Neural cell (in vitro differentiated cells): ENCODE data around the gene DDOST. TPM values are rescaled to one million over a fixed set of nuclear protein-coding genes. Genes with fewer than 3 reads are reported as not detected.

Experiments
- H2AFZ ChIP-seq: fragments of 200-600, 300-800 bp; sonication (generic), shearing (Covaris generic); 2 replicates; pipeline ENCODE4 v1.6.0; 2014; ENCODE audit warnings: low read depth, mild to moderate bottlenecking, antibody characterized with exemption, low read length, moderate library complexity
- H3F3A ChIP-seq: fragments of 200-600 bp; shearing (Covaris generic); 2 replicates; pipeline ENCODE4 v1.6.1; 2016; ENCODE audit warnings: mild to moderate bottlenecking, moderate library complexity, mixed read lengths, antibody characterized with exemption, low read length; ENCODE audit not compliant: insufficient read depth, poor library complexity, severe bottlenecking
- H3K27ac ChIP-seq: fragments of 200-600, 300-800 bp; sonication (generic), shearing (Covaris generic); 2 replicates; pipeline ENCODE4 v1.5.1; 2014; ENCODE audit warnings: mild to moderate bottlenecking, low read length, moderate library complexity
- H3K27me3 ChIP-seq: fragments of 300-800, 200-600 bp; sonication (generic), shearing (Covaris generic); 2 replicates; pipeline ENCODE4 v1.6.0; 2014; ENCODE audit warnings: mild to moderate bottlenecking, low read depth, low read length, moderate library complexity; ENCODE audit not compliant: insufficient read depth
- H3K36me3 ChIP-seq: fragments of 300-800, 200-600 bp; sonication (generic), shearing (Covaris generic); 2 replicates; pipeline ENCODE4 v1.5.1; 2014; ENCODE audit warnings: mild to moderate bottlenecking, antibody characterized with exemption, low read length, moderate library complexity; ENCODE audit not compliant: insufficient read depth
- H3K4me2 ChIP-seq: fragments of 300-800, 200-600 bp; sonication (generic), shearing (Covaris generic); 2 replicates; pipeline ENCODE4 v1.6.0; 2014; ENCODE audit warnings: mild to moderate bottlenecking, low read length
- H3K4me3 ChIP-seq: fragments of 300-800, 200-600 bp; sonication (generic), shearing (Covaris generic); 2 replicates; pipeline ENCODE4 v1.5.1; 2014; ENCODE audit warnings: mild to moderate bottlenecking, low read length, moderate library complexity
- H3K79me2 ChIP-seq: fragments of 200-600 bp; shearing (Covaris generic); replicated peaks from 2 replicates; pipeline ENCODE4 v1.6.0; 2014; ENCODE audit warnings: mild to moderate bottlenecking, low read length, moderate library complexity; ENCODE audit not compliant: insufficient read depth
- H3K9ac ChIP-seq: fragments of 300-800, 200-600 bp; sonication (generic), shearing (Covaris generic); 2 replicates; pipeline ENCODE4 v1.6.1; 2016; ENCODE audit warnings: mild to moderate bottlenecking, low read length, mixed read lengths
- H3K9me2 ChIP-seq: fragments of 200-600 bp; shearing (Covaris generic); 2 replicates; pipeline ENCODE4 v1.6.1; 2016; ENCODE audit warnings: mild to moderate bottlenecking, low read length, mixed read lengths; ENCODE audit not compliant: insufficient read depth
- H3K9me3 ChIP-seq: fragments of 200-600, 300-800 bp; sonication (generic), shearing (Covaris generic); 2 replicates; pipeline ENCODE4 v1.6.1; 2016; ENCODE audit warnings: mild to moderate bottlenecking, mixed run types, low read length, moderate library complexity, mixed read lengths
- H4K20me1 ChIP-seq: fragments of 200-600 bp; shearing (Covaris generic); 2 replicates; pipeline ENCODE4 v1.6.1; 2016; ENCODE audit warnings: mild to moderate bottlenecking, mixed run types; ENCODE audit not compliant: insufficient read depth
- EP300 ChIP-seq: fragments of 450-650 bp; conservative IDR thresholded peaks from 2 replicates; pipeline ENCODE4 v1.6.1; 2014; ENCODE audit warnings: antibody characterized with exemption, mild to moderate bottlenecking, moderate library complexity; ENCODE audit not compliant: poor library complexity, severe bottlenecking
- EZH2 ChIP-seq: fragments of 200-600, 300-800 bp; shearing (Covaris generic), sonication (generic); IDR thresholded peaks from 2 replicates; pipeline ENCODE4 v1.6.1; 2014; ENCODE audit warnings: antibody characterized with exemption, low read length, borderline replicate concordance, mild to moderate bottlenecking; ENCODE audit not compliant: insufficient read depth, poor library complexity, severe bottlenecking
- MXI1 ChIP-seq: fragments of 450-650 bp; conservative IDR thresholded peaks from 2 replicates; pipeline ENCODE4 v1.6.1; 2014; ENCODE audit warnings: antibody characterized with exemption, mild to moderate bottlenecking; ENCODE audit not compliant: poor library complexity, severe bottlenecking
- POLR2AphosphoS5 ChIP-seq: IDR thresholded peaks from 2 replicates; pipeline ENCODE4 v1.6.1; 2012
- RAD21 ChIP-seq: fragments of 450-650 bp; conservative IDR thresholded peaks from 2 replicates; pipeline ENCODE4 v1.6.1; 2014; ENCODE audit warnings: antibody characterized with exemption, mild to moderate bottlenecking, moderate library complexity
- REST ChIP-seq: IDR thresholded peaks from 2 replicates; pipeline ENCODE4 v1.6.1; 2012; ENCODE audit warnings: borderline replicate concordance
- SMC3 ChIP-seq: fragments of 450-650 bp; conservative IDR thresholded peaks from 2 replicates; pipeline ENCODE4 v1.6.1; 2014; ENCODE audit warnings: antibody characterized with exemption, mild to moderate bottlenecking, moderate library complexity; ENCODE audit not compliant: poor library complexity
- TAF1 ChIP-seq: IDR thresholded peaks from 2 replicates; pipeline ENCODE4 v1.6.1; 2012; ENCODE audit warnings: low read depth
- polyA plus RNA-seq: library from polyadenylated mRNA; depleted of rRNA; stranded (reverse); fragments of >200 nt; gene quantifications from 2 replicates; pipeline ENCODE4 v1.2.3, GENCODE V29; 2014
- TF ChIP-seq, protein P1 (sequence below): fragments of 450-650 bp; IDR thresholded peaks from 2 replicates; pipeline ENCODE4 v1.5.1; 2014; ENCODE audit warnings: antibody characterized with exemption, mild to moderate bottlenecking, moderate library complexity; ENCODE audit not compliant: poor library complexity, severe bottlenecking

Gene DDOST
- polyA plus RNA-seq, 1 donor from 2014 or later: 177 TPM

GRCh38 chr1:20640183-20640597 lies 21.0 kb downstream of the DDOST start:
- no peaks in the 10 kb centered on the region for H3K27me3 ChIP-seq
- no peaks in the 10 kb centered on the region for H3K79me2 ChIP-seq
- no peak overlapping the region for H3K27ac ChIP-seq
- TF ChIP-seq EZH2: no peak
- TF ChIP-seq SMC3: peak; percentile 90
- TF ChIP-seq, protein P1, sequence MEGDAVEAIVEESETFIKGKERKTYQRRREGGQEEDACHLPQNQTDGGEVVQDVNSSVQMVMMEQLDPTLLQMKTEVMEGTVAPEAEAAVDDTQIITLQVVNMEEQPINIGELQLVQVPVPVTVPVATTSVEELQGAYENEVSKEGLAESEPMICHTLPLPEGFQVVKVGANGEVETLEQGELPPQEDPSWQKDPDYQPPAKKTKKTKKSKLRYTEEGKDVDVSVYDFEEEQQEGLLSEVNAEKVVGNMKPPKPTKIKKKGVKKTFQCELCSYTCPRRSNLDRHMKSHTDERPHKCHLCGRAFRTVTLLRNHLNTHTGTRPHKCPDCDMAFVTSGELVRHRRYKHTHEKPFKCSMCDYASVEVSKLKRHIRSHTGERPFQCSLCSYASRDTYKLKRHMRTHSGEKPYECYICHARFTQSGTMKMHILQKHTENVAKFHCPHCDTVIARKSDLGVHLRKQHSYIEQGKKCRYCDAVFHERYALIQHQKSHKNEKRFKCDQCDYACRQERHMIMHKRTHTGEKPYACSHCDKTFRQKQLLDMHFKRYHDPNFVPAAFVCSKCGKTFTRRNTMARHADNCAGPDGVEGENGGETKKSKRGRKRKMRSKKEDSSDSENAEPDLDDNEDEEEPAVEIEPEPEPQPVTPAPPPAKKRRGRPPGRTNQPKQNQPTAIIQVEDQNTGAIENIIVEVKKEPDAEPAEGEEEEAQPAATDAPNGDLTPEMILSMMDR: peak; percentile 91
- no peak for TF ChIP-seq TAF1
- TF ChIP-seq RAD21: peak; percentile 89
- no peak for TF ChIP-seq REST
- no peak for TF ChIP-seq EP300
- no peak for TF ChIP-seq POLR2AphosphoS5
- TF ChIP-seq MXI1: peak; percentile 20
- no peak overlapping the region for H3K9ac ChIP-seq
- H3K9me2 ChIP-seq: no peaks in the 10 kb centered on the region
- H3K9me3 ChIP-seq: no peaks in the 10 kb centered on the region
- no peak overlapping the region for H3K4me2 ChIP-seq
- H3K4me3 ChIP-seq: no peak overlapping the region
- no peaks in the 10 kb centered on the region for H4K20me1 ChIP-seq
- no peaks in the 10 kb centered on the region for H3F3A ChIP-seq
- peaks cover 7% of the 10 kb centered on the region for H3K36me3 ChIP-seq
- H2AFZ ChIP-seq: no peak overlapping the region

- TF ChIP-seq, protein P1: no peak
- no peak for TF ChIP-seq RAD21
- no peak for TF ChIP-seq MXI1
- no peak for TF ChIP-seq EZH2
- no peak for TF ChIP-seq EP300
- no peak for TF ChIP-seq SMC3
- no peak for TF ChIP-seq REST
- TF ChIP-seq POLR2AphosphoS5: no peak
- TF ChIP-seq TAF1: no peak
- Histone ChIP-seq H3K36me3 (no peaks in the 10 kb centered on the region), H3K9me3 (no peaks in the 10 kb centered on the region), H3F3A (no peaks in the 10 kb centered on the region), H3K9ac (no peak overlapping the region), H3K27me3 (no peaks in the 10 kb centered on the region), H3K9me2 (no peaks in the 10 kb centered on the region), H3K79me2 (no peaks in the 10 kb centered on the region), H2AFZ (no peak overlapping the region), H3K4me2 (no peak overlapping the region), H3K4me3 (no peak overlapping the region), H3K27ac (no peak overlapping the region), H4K20me1 (no peaks in the 10 kb centered on the region)
Observed at GRCh38 chr1:20636785-20637347, 24.3 kb downstream of the DDOST start.
